ENCODE measurements around the gene DLD. TPM values are rescaled to one million over a fixed set of nuclear protein-coding genes. Genes with fewer than 3 reads are reported as not detected.

Gene DLD
- total and polyA plus RNA-seq, 9 of the 15 experiments (the other 6 are each of a cell fraction or from before 2014, with no cell fraction given), result 130 to 639 (median 247) TPM

GRCh38 chr7:107879400-107880035 is 11.5 kb upstream of the DLD start (continued):
- TF ChIP-seq CHD1 (IDR thresholded peaks at IDR 0.05; ENCODE audit: low read length), result no peak
- TF ChIP-seq TEAD2 (tag; IDR thresholded peaks at IDR 0.05), result no peak
- TF ChIP-seq ETV1 (tag; conservative IDR thresholded peaks at IDR 0.05; ENCODE audit: low read depth), result peak; percentile 23; the same call in 1 of the 2 replicates
- TF ChIP-seq THAP7 (CRISPR knock-in tag; IDR thresholded peaks at IDR 0.05), result no peak
- no peak for TF ChIP-seq ZNF77 (CRISPR knock-in tag; IDR thresholded peaks at IDR 0.05)
- no peak for TF ChIP-seq ETS2 (tag; IDR thresholded peaks at IDR 0.05; ENCODE audit: borderline replicate concordance, poor library complexity, severe bottlenecking)
- peak; percentile 79 for TF ChIP-seq SMC3 (conservative IDR thresholded peaks at IDR 0.05; ENCODE audit: insufficient read depth, low read depth, low read length)
- TF ChIP-seq ZC3H4 (CRISPR knock-in tag; IDR thresholded peaks at IDR 0.05; ENCODE audit: borderline replicate concordance), result no peak
- TF ChIP-seq ZFP30 (CRISPR knock-in tag; IDR thresholded peaks at IDR 0.05; ENCODE audit: borderline replicate concordance), result no peak
- TF ChIP-seq XRCC3 (IDR thresholded peaks at IDR 0.05), result no peak
- TF ChIP-seq ATF1 (CRISPR knock-in tag; IDR thresholded peaks at IDR 0.05), result no peak
- TF ChIP-seq ATF1 (tag; IDR thresholded peaks at IDR 0.05), result no peak
- TF ChIP-seq PTBP1 (IDR thresholded peaks at IDR 0.05; ENCODE audit: low read depth, low read length), result no peak
- TF ChIP-seq ZNF639 (CRISPR knock-in tag; conservative IDR thresholded peaks at IDR 0.05 in 1 of 2, IDR thresholded peaks at IDR 0.05 in 1 of 2), result no peak
- no peak for TF ChIP-seq NCOA4 (IDR thresholded peaks at IDR 0.05; ENCODE audit: partially characterized antibody)
- TF ChIP-seq KDM5B (IDR thresholded peaks at IDR 0.05; ENCODE audit: insufficient replicate concordance, low read depth, low read length), result no peak
- no peak for TF ChIP-seq ZNF695 (CRISPR knock-in tag; IDR thresholded peaks at IDR 0.05)
- peak; percentile 83 for TF ChIP-seq JUN (IDR thresholded peaks at IDR 0.05; ENCODE audit: borderline replicate concordance, low read depth, low read length)
- TF ChIP-seq JUN (CRISPR knock-in tag; IDR thresholded peaks at IDR 0.05; ENCODE audit: borderline replicate concordance), result no peak
- TF ChIP-seq NFIC (IDR thresholded peaks at IDR 0.05), result no peak
- TF ChIP-seq SAFB2 (IDR thresholded peaks at IDR 0.05; ENCODE audit: borderline replicate concordance, low read depth, low read length, severe bottlenecking), result no peak
- TF ChIP-seq POLR2B (IDR thresholded peaks at IDR 0.05; ENCODE audit: low read depth, partially characterized antibody), result no peak
- TF ChIP-seq DPF2 (IDR thresholded peaks at IDR 0.05), result peak; percentile 89
- TF ChIP-seq COPS2 (conservative IDR thresholded peaks at IDR 0.05), result no peak
- TF ChIP-seq SRSF7 (optimal IDR thresholded peaks at IDR 0.05; ENCODE audit: low read depth, low read length), result no peak
- no peak for TF ChIP-seq ZSCAN32 (CRISPR knock-in tag; IDR thresholded peaks at IDR 0.05)
- TF ChIP-seq FOXP1 (CRISPR knock-in tag; IDR thresholded peaks at IDR 0.05), result no peak
- no peak for TF ChIP-seq WHSC1 (IDR thresholded peaks at IDR 0.05; ENCODE audit: low read length)
- TF ChIP-seq ZNF57 (CRISPR knock-in tag; IDR thresholded peaks at IDR 0.05), result no peak
- peak; percentile 94 to 95 for TF ChIP-seq RAD21 (CRISPR knock-in tag; conservative IDR thresholded peaks at IDR 0.05 in 1 of 2, IDR thresholded peaks at IDR 0.05 in 1 of 2)
